Stimulated activated naive CD8-positive, alpha-beta T cell treated with anti-CD3 and anti-CD28 coated beads, Interleukin-15, Interleukin-2, amounts not matched to agents 100 ng/mL and 50 ng/mL, for 24 hours (primary cell): ENCODE data around the gene TRIM36.

Experiments
- H3K27ac Mint-ChIP-seq: one replicate; pipeline ENCODE4 v1.8.0; 2021; ENCODE audit warnings: mild to moderate bottlenecking, mixed read lengths
- H3K27me3 Mint-ChIP-seq: one replicate; pipeline ENCODE4 v1.8.0; 2021; ENCODE audit warnings: mixed read lengths
- H3K36me3 Mint-ChIP-seq: one replicate; pipeline ENCODE4 v1.8.0; 2021; ENCODE audit warnings: low read depth, mixed read lengths
- H3K4me1 Mint-ChIP-seq: one replicate; pipeline ENCODE4 v1.8.0; 2021; ENCODE audit warnings: low read depth, mixed read lengths
- H3K4me3 Mint-ChIP-seq: one replicate; pipeline ENCODE4 v1.8.0; 2021; ENCODE audit warnings: mild to moderate bottlenecking, mixed read lengths
- H3K9me3 Mint-ChIP-seq: one replicate; pipeline ENCODE4 v1.8.0; 2021; ENCODE audit warnings: mixed read lengths

The TRIM36 gene

DNA sequence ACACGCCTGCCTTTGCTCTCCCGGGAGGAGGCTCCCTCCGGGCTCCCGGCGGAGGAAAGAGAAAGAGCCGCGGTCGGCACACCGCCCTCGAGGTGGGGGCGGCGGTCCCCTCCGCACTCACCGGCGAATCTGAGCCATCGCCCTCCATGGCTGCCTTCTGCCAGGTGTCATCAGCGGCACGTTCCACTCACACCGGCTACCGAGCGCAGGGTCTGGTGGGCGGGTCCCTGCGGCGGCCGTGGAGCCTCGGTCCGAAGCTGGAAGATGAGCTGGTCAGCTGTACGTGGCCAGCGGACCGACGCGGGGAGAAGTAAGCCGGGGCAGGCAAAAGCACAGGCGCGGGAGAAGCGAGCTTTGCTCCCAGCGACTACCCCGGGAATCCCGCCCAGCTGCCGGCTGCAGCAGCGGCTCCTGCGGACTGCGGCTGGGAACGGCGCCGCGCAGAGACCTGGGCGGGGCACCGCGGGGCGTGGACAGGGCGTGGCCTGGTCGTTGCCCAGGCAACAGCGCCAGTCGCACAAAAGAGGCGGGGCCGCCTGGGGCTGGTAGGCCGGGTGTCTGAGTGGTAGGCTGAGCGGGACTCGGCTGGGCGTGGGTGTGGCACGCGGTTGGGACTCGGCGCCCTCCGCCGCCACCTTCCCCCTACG lies at the start of gene TRIM36:
Gene TRIM36, minus strand, starts transcription at position 422 of the 647 bp plus-strand sequence. Its CDS starts 274 bp downstream, at position 148.
- Mint-ChIP-seq H3K4me1 (peaks cover 8% of the 10 kb centered on the region), H3K27ac (no peak within 1 kb of the TSS), H3K9me3 (peaks cover 10% of the 10 kb centered on the region), H3K4me3 (peak within 1 kb of the TSS; percentile 84), H3K27me3 (peaks cover 66% of the 10 kb centered on the region), H3K36me3 (peaks cover 5% of the 10 kb centered on the region)

- no peak overlapping the region for H3K27ac Mint-ChIP-seq
- H3K36me3 Mint-ChIP-seq, result peaks cover 37% of the 10 kb centered on the region
- no peaks in the 10 kb centered on the region for H3K9me3 Mint-ChIP-seq
- peaks cover 7% of the 10 kb centered on the region for H3K4me1 Mint-ChIP-seq
- no peaks in the 10 kb centered on the region for H3K27me3 Mint-ChIP-seq
- no peak overlapping the region for H3K4me3 Mint-ChIP-seq
Measured at GRCh38 chr5:115214541-115214940, 44.8 kb upstream of the TRIM36 start.

- H3K36me3 Mint-ChIP-seq, result peaks cover 46% of the 10 kb centered on the region
- peak overlapping the region; percentile 54 for H3K27ac Mint-ChIP-seq
- no peaks in the 10 kb centered on the region for H3K9me3 Mint-ChIP-seq
- peak overlapping the region; percentile 22 for H3K4me3 Mint-ChIP-seq
- no peaks in the 10 kb centered on the region for H3K27me3 Mint-ChIP-seq
- H3K4me1 Mint-ChIP-seq, result peaks cover 20% of the 10 kb centered on the region
Measured at GRCh38 chr5:115209279-115209678, 39.6 kb upstream of the TRIM36 start.

DNA sequence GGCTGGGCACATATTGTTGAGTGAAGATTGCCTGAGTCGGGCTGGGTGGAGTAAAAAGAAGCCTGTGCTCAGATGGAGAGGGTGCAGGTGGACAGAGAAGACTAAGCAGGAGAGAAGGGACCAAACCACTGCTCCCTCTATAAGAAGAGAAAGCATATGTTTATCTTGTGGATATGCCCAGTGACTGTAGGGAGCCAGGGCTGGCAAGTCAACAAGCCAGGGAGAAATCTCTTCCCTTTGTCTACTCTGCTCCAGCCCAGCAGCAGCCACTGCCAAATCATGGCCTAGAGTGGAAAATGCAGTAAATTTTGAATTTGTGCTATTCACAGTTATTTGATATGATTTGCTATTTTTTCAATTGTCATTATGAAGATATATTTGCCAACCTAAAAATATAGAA lies 33.2 kb upstream of the TRIM36 start:
- Mint-ChIP-seq H3K27ac (no peak overlapping the region), H3K27me3 (no peaks in the 10 kb centered on the region), H3K36me3 (peaks cover 13% of the 10 kb centered on the region), H3K4me1 (no peaks in the 10 kb centered on the region), H3K4me3 (no peak overlapping the region), H3K9me3 (peaks cover 10% of the 10 kb centered on the region)

GRCh38 chr5:115196161-115196560 lies 26.5 kb upstream of the TRIM36 start:
- Mint-ChIP-seq H3K4me3 (no peak overlapping the region), H3K27me3 (no peaks in the 10 kb centered on the region), H3K36me3 (peaks cover 4% of the 10 kb centered on the region), H3K9me3 (peaks cover 10% of the 10 kb centered on the region), H3K27ac (no peak overlapping the region), H3K4me1 (no peaks in the 10 kb centered on the region)

GRCh38 chr5:115194676-115195075 lies 25.0 kb upstream of the TRIM36 start:
- peaks cover 4% of the 10 kb centered on the region for H3K36me3 Mint-ChIP-seq
- no peaks in the 10 kb centered on the region for H3K4me1 Mint-ChIP-seq
- no peak overlapping the region for H3K27ac Mint-ChIP-seq
- no peak overlapping the region for H3K4me3 Mint-ChIP-seq
- peaks cover 6% of the 10 kb centered on the region for H3K9me3 Mint-ChIP-seq
- no peaks in the 10 kb centered on the region for H3K27me3 Mint-ChIP-seq

DNA sequence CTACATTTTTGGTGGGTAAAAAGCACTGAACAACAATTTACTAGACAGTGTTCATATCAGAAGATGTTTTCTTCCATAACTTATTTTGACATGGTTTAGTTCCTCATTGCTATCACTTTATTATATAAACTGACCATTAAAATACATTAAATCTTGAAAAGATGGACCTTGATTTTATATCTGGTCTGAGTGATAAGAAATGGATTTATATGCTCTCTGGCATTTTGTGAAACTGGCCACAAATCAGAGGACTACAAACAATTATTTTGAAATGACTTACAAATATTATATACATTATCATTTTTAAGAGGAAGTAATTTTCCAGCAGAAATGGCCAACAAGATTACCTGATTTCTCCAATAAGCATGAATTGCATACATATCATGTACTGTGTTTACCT lies 23.6 kb upstream of the TRIM36 start:
- no peaks in the 10 kb centered on the region for H3K36me3 Mint-ChIP-seq

DNA sequence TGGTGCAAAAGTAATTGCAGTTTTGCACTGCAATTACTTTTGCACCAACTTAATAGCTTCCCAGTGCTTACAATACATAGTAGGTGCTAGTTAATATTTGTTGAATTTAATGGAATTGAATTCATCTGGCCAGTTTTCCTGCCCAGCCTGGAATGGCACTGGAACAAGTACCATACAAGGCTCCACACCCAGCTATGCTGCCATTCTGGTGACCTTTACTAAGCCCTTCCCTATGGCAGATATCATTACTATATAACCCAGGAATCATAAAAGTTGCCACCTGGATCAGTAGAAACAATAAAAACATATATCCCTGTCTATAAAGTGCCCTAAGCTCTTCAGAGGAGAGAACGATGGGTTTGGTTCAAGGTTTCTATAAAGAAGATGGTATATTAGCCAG lies 22.4 kb upstream of the TRIM36 start:
- Mint-ChIP-seq H3K36me3 (no peaks in the 10 kb centered on the region), H3K27me3 (peaks cover 9% of the 10 kb centered on the region), H3K9me3 (no peaks in the 10 kb centered on the region), H3K4me1 (no peaks in the 10 kb centered on the region), H3K27ac (no peak overlapping the region), H3K4me3 (no peak overlapping the region)

More for the DNA sequence above, 23.6 kb upstream of the TRIM36 start:
- Mint-ChIP-seq H3K27ac (no peak overlapping the region), H3K4me1 (no peaks in the 10 kb centered on the region), H3K4me3 (no peak overlapping the region), H3K9me3 (no peaks in the 10 kb centered on the region), H3K27me3 (peaks cover 3% of the 10 kb centered on the region)

DNA sequence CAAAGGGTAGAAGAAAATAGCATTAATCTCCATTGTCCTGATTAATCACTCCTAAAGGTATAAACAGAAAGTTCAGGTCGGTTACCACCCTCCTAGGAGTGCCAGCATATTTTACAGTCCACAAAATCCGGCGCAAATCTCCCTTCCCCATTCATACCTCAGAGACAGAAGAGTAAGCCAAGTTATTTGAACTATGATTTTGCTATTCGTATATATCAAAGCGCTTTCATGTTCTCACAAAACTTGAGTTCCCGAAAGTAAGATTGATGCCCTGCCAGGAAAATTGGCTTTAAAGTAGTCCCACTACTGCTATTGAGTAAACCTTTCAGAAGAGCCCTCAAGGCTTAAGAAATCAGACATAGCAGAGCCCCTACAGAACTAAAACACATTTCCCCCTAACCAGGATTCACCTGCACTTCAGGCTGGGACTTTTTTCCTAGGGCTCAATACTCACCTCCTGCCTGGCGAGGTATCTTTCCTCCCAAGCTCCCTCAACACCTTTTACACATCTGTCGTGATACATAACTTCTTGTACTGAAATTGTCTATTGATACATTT lies 21.8 kb upstream of the TRIM36 start:
- H3K27ac Mint-ChIP-seq, result no peak overlapping the region
- H3K4me3 Mint-ChIP-seq, result no peak overlapping the region
- H3K9me3 Mint-ChIP-seq, result no peaks in the 10 kb centered on the region
- H3K27me3 Mint-ChIP-seq, result peaks cover 15% of the 10 kb centered on the region
- H3K36me3 Mint-ChIP-seq, result no peaks in the 10 kb centered on the region
- no peaks in the 10 kb centered on the region for H3K4me1 Mint-ChIP-seq

DNA sequence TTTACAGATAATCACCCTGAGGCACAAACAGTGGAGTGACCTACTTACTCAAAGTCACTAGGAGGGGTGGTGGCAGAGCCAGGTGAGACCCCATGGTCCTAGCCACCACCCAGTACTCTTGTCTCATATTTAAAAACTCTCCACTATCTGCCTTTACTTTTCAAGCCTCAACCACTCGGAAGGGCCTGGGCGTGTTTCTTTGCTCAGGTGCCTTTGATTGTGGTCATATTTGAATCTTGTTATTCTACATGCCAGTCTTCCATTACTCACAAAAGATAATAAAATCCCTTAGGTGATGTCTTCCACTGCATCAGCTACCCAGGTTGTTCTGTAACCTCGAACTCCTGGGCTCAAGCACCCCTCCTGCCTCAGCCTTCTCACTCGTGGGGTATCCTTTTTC lies 20.7 kb upstream of the TRIM36 start:
- no peak overlapping the region for H3K27ac Mint-ChIP-seq
- peaks cover 19% of the 10 kb centered on the region for H3K27me3 Mint-ChIP-seq
- H3K4me1 Mint-ChIP-seq, result no peaks in the 10 kb centered on the region
- no peaks in the 10 kb centered on the region for H3K36me3 Mint-ChIP-seq
- H3K4me3 Mint-ChIP-seq, result no peak overlapping the region
- no peaks in the 10 kb centered on the region for H3K9me3 Mint-ChIP-seq

DNA sequence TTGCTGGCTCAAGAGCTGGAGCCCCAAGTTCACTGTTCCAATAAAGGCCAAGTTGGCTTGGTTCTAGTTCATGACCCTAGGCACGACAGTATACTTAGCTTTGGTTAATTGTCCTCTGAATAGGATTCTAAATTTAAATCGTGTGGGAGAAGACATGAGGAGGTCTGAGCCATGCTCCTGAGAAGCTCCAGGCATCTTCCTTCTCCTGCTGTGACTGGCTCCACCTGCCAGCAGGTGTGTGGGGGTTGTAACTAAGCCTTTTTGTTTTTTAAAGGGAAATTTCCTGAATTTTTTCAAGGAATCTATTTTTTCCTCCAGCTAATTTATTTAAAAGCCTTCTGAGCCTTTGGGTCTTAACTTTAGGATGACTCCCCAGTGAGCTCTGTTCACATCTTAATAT lies 20.2 kb upstream of the TRIM36 start:
- Mint-ChIP-seq H3K27ac (no peak overlapping the region), H3K36me3 (no peaks in the 10 kb centered on the region), H3K4me3 (no peak overlapping the region), H3K4me1 (peaks cover under 1% of the 10 kb centered on the region), H3K27me3 (peaks cover 25% of the 10 kb centered on the region), H3K9me3 (no peaks in the 10 kb centered on the region)

DNA sequence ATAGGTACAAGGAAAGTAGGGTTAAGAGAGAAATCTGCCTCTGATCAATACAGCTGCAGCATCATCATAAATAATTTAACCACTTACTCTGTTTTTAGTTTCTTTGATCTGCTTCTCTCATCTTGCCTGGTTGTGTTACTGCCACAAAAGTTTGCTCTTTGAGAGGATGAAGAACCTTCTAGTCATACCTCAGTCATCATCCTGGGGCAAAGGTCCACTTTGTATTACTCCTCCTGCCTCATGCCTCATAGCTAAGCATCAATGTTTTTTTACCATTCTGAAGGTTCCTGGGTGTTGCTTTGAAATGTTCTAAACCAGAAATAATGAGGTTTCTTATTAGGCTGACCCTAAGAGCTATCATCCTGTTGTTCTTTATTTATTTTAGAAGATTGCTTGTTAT lies 17.1 kb upstream of the TRIM36 start:
- Mint-ChIP-seq H3K36me3 (no peaks in the 10 kb centered on the region), H3K9me3 (no peaks in the 10 kb centered on the region), H3K27me3 (peaks cover 51% of the 10 kb centered on the region), H3K4me3 (no peak overlapping the region), H3K27ac (no peak overlapping the region), H3K4me1 (peaks cover 4% of the 10 kb centered on the region)

DNA sequence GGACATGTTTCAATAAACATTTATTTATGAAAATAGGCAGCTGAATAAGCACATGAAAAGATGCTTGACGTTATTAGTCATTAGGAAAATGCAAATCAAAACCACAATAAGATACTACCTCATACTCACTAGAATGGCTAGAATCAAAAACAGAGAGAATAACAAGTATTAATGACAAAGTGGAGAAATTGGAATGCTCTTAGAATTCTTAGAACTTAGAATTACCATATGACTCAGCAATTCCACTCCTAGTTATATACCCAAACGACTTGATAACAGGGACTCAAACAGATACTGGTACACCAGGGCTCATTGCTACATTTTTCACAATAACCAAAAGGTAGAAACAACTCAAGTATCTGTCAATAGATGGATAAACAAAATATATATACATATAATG lies 15.1 kb upstream of the TRIM36 start:
- Mint-ChIP-seq H3K27me3 (peaks cover 70% of the 10 kb centered on the region), H3K9me3 (no peaks in the 10 kb centered on the region), H3K4me3 (no peak overlapping the region), H3K4me1 (peaks cover 7% of the 10 kb centered on the region), H3K27ac (no peak overlapping the region), H3K36me3 (no peaks in the 10 kb centered on the region)

DNA sequence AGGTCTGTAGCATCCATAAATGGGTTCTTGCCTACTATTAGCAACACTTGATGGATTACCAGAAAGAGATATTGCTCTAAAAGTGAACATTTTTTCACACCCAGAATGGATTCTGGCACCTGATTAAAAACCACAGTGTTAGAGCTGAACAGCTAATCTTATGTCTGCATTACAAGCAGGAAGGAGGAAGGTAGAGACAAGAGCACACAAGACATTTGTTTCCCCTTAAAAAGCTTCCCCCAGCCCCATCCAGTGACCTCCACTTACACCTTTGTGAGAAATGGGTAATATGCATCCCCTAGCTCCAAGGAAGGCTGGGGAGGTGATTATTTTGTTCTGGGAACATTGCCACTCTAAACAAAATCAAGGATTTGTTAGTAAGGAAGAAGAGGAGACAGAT lies 12.0 kb upstream of the TRIM36 start:
- Mint-ChIP-seq H3K4me3 (no peak overlapping the region), H3K27ac (no peak overlapping the region), H3K4me1 (peaks cover 9% of the 10 kb centered on the region)

GRCh38 chr5:115180165-115180709 lies 10.5 kb upstream of the TRIM36 start:
- H3K27me3 Mint-ChIP-seq, result peaks cover 90% of the 10 kb centered on the region
- H3K4me3 Mint-ChIP-seq, result peak overlapping the region; percentile 83
- no peaks in the 10 kb centered on the region for H3K9me3 Mint-ChIP-seq
- H3K27ac Mint-ChIP-seq, result no peak overlapping the region
- no peaks in the 10 kb centered on the region for H3K36me3 Mint-ChIP-seq
- H3K4me1 Mint-ChIP-seq, result peaks cover 9% of the 10 kb centered on the region

More for the DNA sequence above, 12.0 kb upstream of the TRIM36 start:
- H3K36me3 Mint-ChIP-seq, result no peaks in the 10 kb centered on the region
- H3K9me3 Mint-ChIP-seq, result no peaks in the 10 kb centered on the region
- H3K27me3 Mint-ChIP-seq, result peaks cover 87% of the 10 kb centered on the region
